GM21825 (cell line): Measurements from ENCODE around the gene GRAMD1B.

ENCODE experiments used
- ATAC-seq: cut with Tn5 transposase; IDR thresholded peaks from one replicate; pipeline ENCODE4 v1.9.1; 2021; ENCODE audit warnings: mild to moderate bottlenecking, moderate library complexity; ENCODE audit not compliant: unreplicated experiment

The GRAMD1B gene

GRCh38 chr11:123584737-123585136 is 154.7 kb downstream of the GRAMD1B start:
- ATAC-seq: no peak

DNA sequence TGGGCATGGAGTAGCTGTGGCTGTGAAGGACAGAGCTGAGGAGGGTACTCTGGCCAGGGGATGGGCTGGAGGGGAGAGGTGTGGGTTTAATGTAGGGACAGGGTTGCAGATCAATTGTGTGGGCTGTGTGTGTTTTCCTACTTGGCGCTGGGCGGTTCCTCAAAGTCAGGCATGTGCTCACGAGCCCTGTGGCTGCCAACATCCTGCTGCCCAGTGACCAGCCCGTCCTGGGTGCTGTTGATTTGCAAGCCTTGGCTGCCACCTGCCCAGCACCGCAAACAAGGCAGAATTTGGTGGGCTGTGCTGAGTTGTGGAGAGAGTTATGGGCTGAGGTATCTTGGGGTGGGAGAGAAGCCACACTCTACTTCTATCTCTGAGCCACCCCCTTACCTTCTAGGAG is 155.1 kb downstream of the GRAMD1B start:
- ATAC-seq: no peak

DNA sequence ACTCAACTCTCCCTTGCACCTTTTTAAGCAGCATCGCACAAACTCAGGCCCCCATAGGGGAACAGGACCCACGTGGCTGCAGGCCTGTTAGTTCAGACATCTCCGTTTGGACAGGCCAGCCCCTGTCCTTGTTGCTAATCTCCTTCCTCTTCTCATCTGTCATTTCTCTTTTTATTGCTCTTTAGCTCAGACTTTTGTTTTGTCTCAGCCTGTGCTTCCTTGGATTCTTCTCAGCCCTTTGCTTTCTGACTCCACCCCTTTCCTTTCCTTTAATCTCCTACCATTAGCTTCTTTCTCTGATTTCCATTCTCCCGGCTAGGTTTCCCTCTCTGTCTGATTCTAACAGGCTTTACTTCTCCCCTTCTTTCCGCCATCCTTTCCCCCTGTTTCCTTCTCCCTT is 155.6 kb downstream of the GRAMD1B start:
- ATAC-seq: no peak

GRCh38 chr11:123586568-123586967 is 156.5 kb downstream of the GRAMD1B start:
- ATAC-seq: no peak

GRCh38 chr11:123587044-123587443 is 157.0 kb downstream of the GRAMD1B start:
- no peak for ATAC-seq

DNA sequence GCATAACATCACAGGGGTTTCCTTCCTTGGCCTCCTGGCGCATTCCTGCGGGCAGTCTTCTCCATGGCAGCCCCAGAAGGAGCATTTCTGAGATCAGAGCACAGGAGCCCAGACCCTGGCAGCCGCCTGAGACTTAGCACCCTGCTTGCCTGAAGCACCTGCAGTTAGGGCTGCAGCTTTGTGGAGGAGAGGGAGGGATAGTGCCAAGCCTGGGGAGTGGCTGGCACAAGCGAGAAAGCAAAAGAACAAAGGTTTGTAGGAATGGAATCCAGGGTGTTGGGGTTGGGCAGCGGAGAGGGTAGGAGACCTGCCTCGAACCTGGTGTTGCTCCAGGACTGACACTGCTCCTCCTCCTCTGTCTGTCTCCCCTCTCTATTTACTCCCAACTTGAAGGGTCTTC is 157.5 kb downstream of the GRAMD1B start:
- ATAC-seq: no peak

- no peak for ATAC-seq
Observed at GRCh38 chr11:123588117-123588863, 158.2 kb downstream of the GRAMD1B start.

DNA sequence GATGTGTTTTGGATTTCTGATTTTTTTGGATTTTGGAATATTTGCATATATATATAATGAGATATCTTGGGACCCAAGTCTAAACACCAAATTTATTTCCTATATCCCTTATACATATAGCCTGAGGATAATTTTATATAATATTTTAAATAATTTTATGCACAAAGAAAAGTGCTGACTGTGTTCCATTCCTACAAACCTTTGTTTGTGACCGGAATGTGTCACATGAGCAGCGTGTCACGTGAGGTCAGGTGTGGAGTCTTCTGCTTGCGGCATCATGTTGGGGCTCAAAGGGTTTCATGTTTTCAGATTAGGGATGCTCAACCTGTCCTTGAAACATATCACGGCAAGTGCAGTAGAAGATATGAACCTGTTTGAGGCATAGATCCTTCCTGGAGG is 158.8 kb downstream of the GRAMD1B start:
- no peak for ATAC-seq

DNA sequence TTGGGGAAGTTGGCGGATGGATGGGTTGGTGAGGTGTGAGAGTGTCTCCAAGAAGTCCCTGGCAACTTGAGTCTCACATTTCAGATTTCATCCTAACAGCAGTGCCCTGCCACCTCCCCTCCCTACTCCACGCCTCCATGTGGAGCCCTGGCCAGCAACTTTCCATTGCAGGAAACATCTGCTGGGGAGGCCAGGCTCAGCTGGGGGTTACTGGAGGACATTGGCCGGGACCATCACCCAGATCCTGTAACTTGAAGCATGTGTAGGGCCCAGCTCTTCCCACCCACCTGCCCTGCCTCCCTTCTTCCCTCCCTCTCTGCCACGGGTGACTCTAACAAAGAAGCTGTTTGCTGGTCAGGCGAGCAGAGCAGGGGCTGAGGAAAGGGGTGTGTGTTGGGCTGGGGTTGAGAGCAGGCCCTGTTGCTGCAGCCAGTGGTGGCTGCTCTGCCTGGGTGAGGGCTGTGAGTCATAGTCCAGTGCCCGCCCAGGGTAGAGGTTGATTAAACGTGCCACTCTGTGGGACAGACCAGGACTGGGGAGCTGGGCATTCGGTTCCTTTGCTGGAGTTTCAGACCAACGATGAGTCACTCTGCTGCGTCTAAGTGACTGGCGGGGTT is 160.3 kb downstream of the GRAMD1B start:
- ATAC-seq: no peak

DNA sequence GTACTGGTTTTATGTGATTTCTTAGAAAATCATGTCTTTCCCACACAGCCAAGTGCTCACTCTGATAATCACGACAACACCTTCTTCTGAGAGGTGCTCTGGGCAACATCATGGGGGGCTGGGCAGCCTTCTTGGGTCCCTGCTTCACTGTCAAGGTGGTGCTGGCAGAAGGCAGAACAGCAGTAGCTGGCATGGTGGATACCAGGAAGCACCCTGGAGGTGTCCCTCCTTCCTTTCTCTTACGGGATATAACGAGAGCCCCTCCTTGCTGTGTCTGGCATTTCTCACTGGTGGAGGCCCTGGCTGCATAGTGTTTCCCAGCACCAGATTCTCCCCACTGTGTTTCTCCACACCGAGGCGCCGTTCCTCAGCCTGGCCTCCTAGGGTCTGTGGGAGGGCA is 163.5 kb downstream of the GRAMD1B start:
- ATAC-seq: no peak

DNA sequence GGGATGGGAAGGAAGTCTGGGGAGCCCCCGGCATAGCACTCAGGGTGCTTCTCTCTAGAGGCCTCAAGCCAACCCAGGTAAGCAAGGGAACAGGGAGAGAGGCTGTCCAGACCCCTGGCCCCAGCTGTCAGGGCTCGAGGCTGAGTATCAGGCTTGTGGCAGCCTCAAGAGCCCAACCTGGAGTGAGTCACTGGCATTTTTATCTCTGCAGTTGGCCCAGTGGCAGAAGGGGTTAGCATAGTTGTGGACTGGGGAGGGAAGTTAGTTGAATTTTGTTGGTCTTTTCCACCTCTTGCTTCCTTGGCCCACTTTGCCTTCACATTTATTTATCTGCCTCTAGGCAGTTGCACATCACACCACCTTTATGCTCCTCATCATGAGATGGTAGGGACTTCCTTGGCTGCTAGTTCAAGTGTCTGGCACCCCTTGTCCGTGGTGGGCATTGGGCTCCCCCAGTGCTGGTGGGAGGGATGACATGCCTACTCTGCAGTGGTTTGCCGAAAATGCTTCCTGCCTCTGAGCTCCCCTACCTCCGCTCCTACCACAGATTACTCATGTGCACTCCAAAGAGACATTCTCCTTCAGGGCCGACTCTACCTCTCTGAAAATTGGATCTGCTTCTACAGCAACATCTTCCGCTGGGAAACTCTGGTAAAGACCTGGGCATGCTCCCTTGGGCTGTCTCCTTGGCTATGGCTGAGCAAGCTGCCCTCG is 164.3 kb downstream of the GRAMD1B start:
- no peak for ATAC-seq

DNA sequence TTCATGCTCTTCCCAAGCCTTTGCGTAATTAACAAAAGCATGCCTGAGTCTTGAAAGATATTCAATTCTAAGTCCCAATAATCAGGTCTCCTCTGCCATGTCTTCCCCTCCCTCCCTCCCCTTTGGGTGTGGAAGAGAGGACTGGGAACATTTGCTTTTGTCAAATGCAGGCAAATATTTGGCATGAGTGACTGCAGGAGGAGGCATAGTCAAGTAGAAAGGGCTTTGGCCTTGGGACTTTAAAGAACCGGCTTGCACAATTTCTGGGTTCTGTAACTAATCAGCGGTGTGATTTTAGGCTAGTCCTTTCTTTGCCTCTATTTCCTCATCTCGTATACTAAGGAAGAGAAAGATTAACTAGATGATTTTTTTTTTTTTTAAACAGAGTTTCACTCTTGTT is 164.9 kb downstream of the GRAMD1B start:
- ATAC-seq: no peak

DNA sequence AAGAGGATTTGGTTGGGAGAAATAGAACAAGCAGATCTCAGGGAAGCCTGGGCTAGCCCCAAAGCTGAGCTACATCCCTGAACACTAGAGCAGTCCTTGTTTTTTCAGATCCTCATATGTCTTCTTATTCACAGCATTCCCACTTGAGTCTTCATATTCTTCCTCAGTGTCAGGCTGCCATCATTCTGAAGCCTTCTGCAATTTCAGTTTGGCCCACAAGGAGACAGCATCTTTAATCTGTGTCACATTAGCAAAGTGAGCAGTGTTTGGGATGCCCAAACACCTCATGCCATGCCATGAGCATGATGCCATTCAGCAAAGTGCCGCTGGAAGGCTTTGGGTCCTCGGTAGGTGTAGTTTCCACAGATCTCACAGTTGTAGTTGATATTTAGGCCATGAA is 167.8 kb downstream of the GRAMD1B start:
- ATAC-seq: no peak

- ATAC-seq: no peak
Observed at GRCh38 chr11:123601136-123601535, 171.1 kb downstream of the GRAMD1B start.

GRCh38 chr11:123601743-123602142 is 171.7 kb downstream of the GRAMD1B start:
- no peak for ATAC-seq

DNA sequence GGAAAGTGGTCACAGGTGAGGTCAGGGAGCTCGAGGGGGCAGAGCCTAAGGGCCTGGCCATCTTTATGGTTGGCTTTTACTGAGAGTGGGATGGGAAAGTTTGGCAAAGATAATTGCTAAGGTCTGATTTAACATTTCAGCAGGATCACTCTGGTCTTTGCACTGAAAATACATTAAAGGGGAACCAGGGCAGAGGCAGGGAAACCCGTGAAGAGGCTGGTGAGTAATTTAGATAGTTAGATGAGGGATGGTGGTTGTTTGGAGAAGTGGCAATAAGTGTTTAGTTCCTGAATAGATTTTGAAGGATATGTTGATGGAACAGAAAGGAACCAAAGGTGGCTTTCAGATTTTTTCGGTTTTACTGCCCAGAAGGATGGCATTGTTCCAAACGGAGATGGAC is 173.6 kb downstream of the GRAMD1B start:
- no peak for ATAC-seq

DNA sequence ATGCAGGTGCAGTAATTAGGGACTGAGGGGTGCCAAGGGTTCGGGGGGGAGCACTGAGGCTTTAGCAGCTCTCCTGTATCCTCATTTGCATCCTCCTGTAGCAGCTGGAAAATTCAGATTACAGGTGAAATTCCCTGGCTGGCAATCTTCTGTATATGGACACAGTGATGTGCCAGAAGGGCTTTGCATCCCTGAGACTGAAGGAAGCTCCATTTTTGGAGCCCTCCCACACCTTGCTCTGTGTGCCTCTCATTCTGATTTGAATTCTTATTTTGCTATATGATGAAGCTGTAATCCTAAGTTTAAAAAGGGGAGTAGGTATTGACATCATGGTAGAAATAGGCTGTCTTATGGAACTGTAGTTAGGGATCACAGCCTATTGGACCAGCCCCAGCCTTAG is 177.7 kb downstream of the GRAMD1B start:
- no peak for ATAC-seq

DNA sequence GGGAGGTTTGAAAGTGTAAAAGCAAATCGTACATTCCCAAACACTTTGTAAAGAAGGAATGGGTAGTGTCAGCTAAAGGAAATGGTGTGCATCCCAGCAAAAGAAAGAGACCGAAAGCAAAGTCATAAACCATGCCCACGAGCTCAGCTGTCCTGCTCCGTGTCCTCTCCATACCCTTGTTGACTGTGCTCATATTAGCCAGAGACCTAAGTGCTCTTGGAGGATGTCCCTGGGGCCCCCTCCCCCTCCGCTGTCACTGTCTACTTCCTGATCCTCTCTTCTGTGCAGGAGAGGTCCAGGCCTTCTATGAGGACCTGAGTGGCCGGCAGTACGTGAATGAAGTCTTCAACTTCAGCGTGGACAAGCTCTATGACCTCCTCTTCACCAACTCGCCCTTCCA is 178.3 kb downstream of the GRAMD1B start:
- no peak for ATAC-seq

DNA sequence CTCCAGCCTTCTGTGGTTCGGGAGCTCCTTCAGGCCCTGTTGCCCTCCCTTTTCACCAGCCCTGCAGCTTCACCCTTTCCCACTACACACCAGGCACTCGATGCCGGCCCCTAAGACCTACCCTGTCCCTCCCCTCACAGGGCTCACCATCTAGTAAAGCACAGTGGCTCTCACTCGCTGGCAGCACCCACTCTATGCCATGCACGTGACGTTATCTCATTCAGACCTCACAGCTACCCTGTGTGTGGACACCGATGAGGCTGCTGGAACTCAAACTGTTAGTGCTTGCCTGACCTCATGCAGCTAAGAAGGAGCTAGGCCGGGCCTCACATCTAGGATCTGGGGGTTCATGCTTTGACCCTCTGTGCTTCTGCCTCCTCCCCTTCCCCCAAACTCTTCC is 178.9 kb downstream of the GRAMD1B start:
- no peak for ATAC-seq

DNA sequence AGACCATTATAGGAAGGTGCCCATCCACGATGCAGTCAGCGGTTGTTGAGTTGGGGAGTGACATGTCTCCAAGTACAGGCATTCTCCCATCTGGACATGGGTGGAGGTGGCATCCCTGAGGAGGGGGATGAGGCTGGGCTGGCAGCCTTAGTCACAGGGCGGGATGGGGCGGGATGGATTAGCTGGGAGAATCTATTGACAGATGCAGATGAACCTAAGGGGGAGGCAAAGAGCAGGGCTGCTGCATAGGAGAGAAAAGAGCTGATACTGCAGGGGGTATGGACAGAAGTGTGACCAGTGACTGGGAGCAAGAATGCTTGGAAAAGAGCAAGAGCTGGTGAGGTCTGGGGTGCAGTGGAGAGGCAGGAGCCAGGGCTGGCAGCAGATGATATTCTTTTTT is 181.6 kb downstream of the GRAMD1B start:
- no peak for ATAC-seq

DNA sequence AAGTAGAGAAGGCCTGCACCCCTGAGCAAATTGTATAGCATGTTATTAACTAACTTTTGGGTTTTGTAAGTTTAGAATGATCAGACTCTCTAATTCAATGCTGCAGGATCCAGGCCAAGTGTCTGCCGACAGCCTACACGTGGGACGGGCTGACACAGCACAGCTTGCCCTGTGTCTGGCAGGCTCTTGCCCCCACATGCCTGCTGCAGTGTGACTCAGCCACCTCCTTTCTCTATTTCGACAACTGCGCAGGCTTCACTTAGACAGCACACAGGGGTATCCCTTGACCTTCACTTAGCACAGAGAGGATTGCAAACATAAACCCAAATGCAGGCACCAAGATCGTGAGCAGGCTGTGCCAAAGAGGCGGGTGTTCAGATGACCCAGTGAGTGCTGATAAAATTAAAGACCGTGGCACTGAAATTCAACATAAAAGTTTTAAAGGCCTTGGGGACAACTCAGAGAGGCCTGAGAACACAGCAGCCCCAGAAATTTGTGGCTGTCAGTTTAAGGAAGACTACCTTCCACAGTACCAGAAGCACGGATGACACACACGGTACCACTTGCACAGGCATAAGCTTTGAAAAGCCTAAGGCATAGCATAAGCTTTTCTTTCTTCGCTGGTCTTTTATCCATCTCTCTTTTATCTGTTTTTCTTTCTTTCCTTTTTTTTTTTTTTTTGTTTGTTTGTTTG is 186.6 kb downstream of the GRAMD1B start:
- no peak for ATAC-seq

- ATAC-seq: no peak
Observed at GRCh38 chr11:123622576-123622975, 192.5 kb downstream of the GRAMD1B start.
